ENCODE data around the gene FSTL4. TPM values are rescaled to one million over a fixed set of nuclear protein-coding genes. Genes with fewer than 3 reads are reported as not detected.

The FSTL4 gene
- total and polyA plus RNA-seq, 2 of the 4 experiments (the other 2 are of a cell fraction), result 0.18 TPM; not detected in 1

DNA sequence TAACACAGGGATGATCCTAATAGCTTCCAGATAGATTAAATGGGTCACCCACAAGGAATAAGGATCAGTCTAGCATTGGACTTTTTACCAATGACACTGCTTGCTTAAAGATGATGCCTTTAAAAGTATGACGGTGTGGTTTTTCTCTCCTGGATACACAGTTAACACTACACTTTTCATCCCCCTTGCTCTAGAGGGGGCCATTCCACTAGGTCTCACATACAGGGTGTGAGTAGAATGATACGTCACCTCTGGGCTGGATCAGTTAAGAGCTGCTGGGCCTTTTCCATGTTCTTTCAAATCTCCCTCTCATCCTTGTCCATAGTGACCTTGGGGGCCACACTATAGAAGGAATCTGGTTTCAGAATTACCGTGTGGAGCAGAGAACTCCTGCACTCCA lies 140.6 kb downstream of the FSTL4 start:
- dilution Hi-C loops (cut with HindIII; ENCODE audit: low sequenced_read_pairs, unreplicated experiment), result no loop called here
- no peak overlapping the region for H2BK20ac ChIP-seq (ENCODE audit: low read depth, low read length)
- ChIA-PET POLR2A (ENCODE audit: unreplicated experiment) (no interaction called here), CTCF (no interaction called here)
- no peak overlapping the region for H3K23ac ChIP-seq (ENCODE audit: low read depth, low read length)
- H2BK5ac ChIP-seq (ENCODE audit: low read depth, low read length, poor library complexity, severe bottlenecking), result no peak overlapping the region
- H3K36me3 ChIP-seq (ENCODE audit: control insufficient read depth, insufficient read depth, low read length), result no peaks in the 10 kb centered on the region
- in situ Hi-C loops (cut with MboI; ENCODE audit: low sequenced_read_pairs), result no loop called here
- no TSS peak for BruUV-seq (replicated peaks)
- H4K8ac ChIP-seq (ENCODE audit: low read depth in 2 of 2, low read length in 2 of 2), result no peak overlapping the region
- H4K20me1 ChIP-seq (ENCODE audit: insufficient read depth, low read length), result no peaks in the 10 kb centered on the region
- H4K5ac ChIP-seq (ENCODE audit: low read depth, low read length), result no peak overlapping the region
- no peak overlapping the region for H4K91ac ChIP-seq (ENCODE audit: insufficient read depth, low read depth, low read length)
- H2AK9ac ChIP-seq (replicated peaks; ENCODE audit: low read depth, low read length, poor library complexity), result no peak overlapping the region
- intact Hi-C loops (cut with micrococcal nuclease), result no loop called here
- no peak overlapping the region for H2BK15ac ChIP-seq (ENCODE audit: low read depth, low read length)
- peaks cover 7% of the 10 kb centered on the region for H3K27me3 ChIP-seq (ENCODE audit: control insufficient read depth, insufficient read depth, low read length)
- WGBS, 2 experiments (ENCODE audit: extremely low coverage in 2 of 2, insufficient read length in 1 of 2), result no CpG with 5 or more reads among the region's 3 CpGs
- H3K9me3 ChIP-seq (ENCODE audit: control insufficient read depth, insufficient read depth, low read length), result no peaks in the 10 kb centered on the region
- no peak overlapping the region for H3K4me2 ChIP-seq (ENCODE audit: low read depth, low read length)
- no peak for TF ChIP-seq CHD1 (IDR thresholded peaks at IDR 0.05; ENCODE audit: low read depth, low read length)
- TF ChIP-seq RFX5 (IDR thresholded peaks at IDR 0.05; ENCODE audit: low read depth, low read length), result no peak
- no peak for TF ChIP-seq SMC3 (IDR thresholded peaks at IDR 0.05; ENCODE audit: low read depth, low read length)
- TF ChIP-seq MXI1 (IDR thresholded peaks at IDR 0.05; ENCODE audit: borderline replicate concordance, low read depth, low read length), result no peak
- H3K18ac ChIP-seq (ENCODE audit: low read depth, low read length), result no peak overlapping the region
- no peaks in the 10 kb centered on the region for H3K4me1 ChIP-seq (ENCODE audit: control insufficient read depth, insufficient read depth, low read length)
- ATAC-seq (ENCODE audit: low read depth), result no peak
- H3K4me3 ChIP-seq (ENCODE audit: insufficient read depth, low read depth, low read length), result no peak overlapping the region
- H3K27ac ChIP-seq (ENCODE audit: insufficient read depth, low read length), result no peak overlapping the region
- DNase-seq, result no peak
- no peaks in the 10 kb centered on the region for H3K79me1 ChIP-seq (ENCODE audit: low read depth in 1 of 2, low read length in 2 of 2)
- H3K4ac ChIP-seq (ENCODE audit: low read depth, low read length), result no peak overlapping the region
- peaks cover under 1% of the 10 kb centered on the region; the same call in 1 of the 2 replicates for H3K9me1 ChIP-seq (ENCODE audit: insufficient read depth, low read length)
- H2BK120ac ChIP-seq (ENCODE audit: low read depth, low read length), result no peak overlapping the region
- no peak overlapping the region for H2AK5ac ChIP-seq (ENCODE audit: low read depth, low read length)
- H3K14ac ChIP-seq (replicated peaks; ENCODE audit: low read depth, low read length), result no peak overlapping the region
- H2AFZ ChIP-seq (replicated peaks; ENCODE audit: low read length, poor library complexity), result no peak overlapping the region
- no peak overlapping the region for H3K9ac ChIP-seq (ENCODE audit: low read depth, low read length)
- H3K56ac ChIP-seq (ENCODE audit: extremely low read depth, insufficient read depth, low read length), result no peak overlapping the region

All from IMR-90 (cell line).